ENCODE measurements around the gene INSM1.

INSM1 gene

GRCh38 chr20:20411402-20411801 is 43.5 kb downstream of the INSM1 start:
- peaks cover 15% of the 10 kb centered on the region for H3K36me3 Mint-ChIP-seq
- H3K27ac Mint-ChIP-seq, result no peak overlapping the region
- H3K9me3 Mint-ChIP-seq, result no peaks in the 10 kb centered on the region
- no peaks in the 10 kb centered on the region for H3K27me3 Mint-ChIP-seq
- no peak overlapping the region for H3K4me3 Mint-ChIP-seq
- H3K4me1 Mint-ChIP-seq, result peaks cover 5% of the 10 kb centered on the region
- ATAC-seq (ENCODE audit: low read depth) (no peak), DNase-seq (ENCODE audit: low spot score in 2 of 2) (no peak)

GRCh38 chr20:20411836-20412235 is 43.9 kb downstream of the INSM1 start:
- H3K27ac Mint-ChIP-seq, result no peak overlapping the region

GRCh38 chr20:20412750-20413149 is 44.8 kb downstream of the INSM1 start:
- Mint-ChIP-seq H3K4me1 (peaks cover 9% of the 10 kb centered on the region), H3K36me3 (peaks cover 16% of the 10 kb centered on the region), H3K27me3 (no peaks in the 10 kb centered on the region), H3K9me3 (no peaks in the 10 kb centered on the region), H3K4me3 (no peak overlapping the region), H3K27ac (peak overlapping the region; percentile 32)
- ATAC-seq (ENCODE audit: low read depth), result peak; percentile 65
- no peak for DNase-seq (ENCODE audit: low spot score in 2 of 2)

More at GRCh38 chr20:20411836-20412235, 43.9 kb downstream of the INSM1 start:
- H3K4me1 Mint-ChIP-seq, result peaks cover 5% of the 10 kb centered on the region
- DNase-seq (ENCODE audit: low spot score in 2 of 2) (no peak), ATAC-seq (ENCODE audit: low read depth) (no peak)
- no peaks in the 10 kb centered on the region for H3K9me3 Mint-ChIP-seq
- no peaks in the 10 kb centered on the region for H3K27me3 Mint-ChIP-seq
- H3K36me3 Mint-ChIP-seq, result peaks cover 16% of the 10 kb centered on the region
- H3K4me3 Mint-ChIP-seq, result no peak overlapping the region

GRCh38 chr20:20413810-20414281 is 45.9 kb downstream of the INSM1 start:
- no peaks in the 10 kb centered on the region for H3K27me3 Mint-ChIP-seq
- no peak overlapping the region for H3K4me3 Mint-ChIP-seq
- no peak overlapping the region for H3K27ac Mint-ChIP-seq
- no peaks in the 10 kb centered on the region for H3K9me3 Mint-ChIP-seq
- peaks cover 14% of the 10 kb centered on the region for H3K4me1 Mint-ChIP-seq
- no peak for ATAC-seq (ENCODE audit: low read depth)
- no peak for DNase-seq (ENCODE audit: low spot score in 2 of 2)
- H3K36me3 Mint-ChIP-seq, result peaks cover 21% of the 10 kb centered on the region

- Mint-ChIP-seq H3K27ac (no peak overlapping the region), H3K4me3 (no peak overlapping the region), H3K9me3 (no peaks in the 10 kb centered on the region), H3K4me1 (peaks cover 17% of the 10 kb centered on the region), H3K36me3 (peaks cover 25% of the 10 kb centered on the region), H3K27me3 (no peaks in the 10 kb centered on the region)
- ATAC-seq (ENCODE audit: low read depth), result no peak
- DNase-seq (ENCODE audit: low spot score in 2 of 2), result no peak
These were observed 46.8 kb downstream of the INSM1 start for GRCh38 chr20:20414640-20415220.

GRCh38 chr20:20415321-20415720 is 47.4 kb downstream of the INSM1 start:
- no peak for ATAC-seq (ENCODE audit: low read depth)
- Mint-ChIP-seq H3K4me1 (peaks cover 20% of the 10 kb centered on the region), H3K27me3 (peaks cover under 1% of the 10 kb centered on the region), H3K4me3 (no peak overlapping the region), H3K9me3 (no peaks in the 10 kb centered on the region), H3K27ac (no peak overlapping the region), H3K36me3 (peaks cover 29% of the 10 kb centered on the region)
- DNase-seq (ENCODE audit: low spot score in 2 of 2), result no peak

- Mint-ChIP-seq H3K27ac (no peak overlapping the region), H3K36me3 (peaks cover 34% of the 10 kb centered on the region), H3K4me3 (no peak overlapping the region), H3K4me1 (peaks cover 21% of the 10 kb centered on the region), H3K27me3 (peaks cover 2% of the 10 kb centered on the region), H3K9me3 (no peaks in the 10 kb centered on the region)
- no peak for DNase-seq (ENCODE audit: low spot score in 2 of 2)
- peak; percentile 50 for ATAC-seq (ENCODE audit: low read depth)
These were observed 50.2 kb downstream of the INSM1 start for GRCh38 chr20:20417876-20418676.

Data from memory B cell (primary cell).